Prostate gland (tissue), 2 donors: ENCODE measurements around the gene FBN3. TPM values are rescaled to one million over a fixed set of nuclear protein-coding genes. Genes with fewer than 3 reads are reported as not detected.

ENCODE experiments used
- DNase-seq: peaks from one replicate; pipeline ENCODE4 v3.0.0-alpha.2; 2019; ENCODE audit warnings: low spot score
- H3K27ac ChIP-seq, 2 donors: fragments of 200-600 bp; sonication (generic); 2 replicates each; pipeline ENCODE4 v1.5.1; 2017 to 2019
- H3K27me3 ChIP-seq: fragments of 200-600 bp; sonication (generic); replicated peaks from 2 replicates; pipeline ENCODE4 v1.5.1; 2019; ENCODE audit not compliant: insufficient read depth
- H3K36me3 ChIP-seq, 2 donors: fragments of 200-600 bp; sonication (generic); 1 replicate in 1 of 2; 2 replicates in 1 of 2; pipeline versions ENCODE4 v1.5.1 to v1.8.1; 2017 to 2019
- H3K4me1 ChIP-seq: fragments of 200-600 bp; sonication (generic); replicated peaks from 2 replicates; pipeline ENCODE4 v1.5.1; 2019
- H3K4me3 ChIP-seq, 2 donors: fragments of 200-600 bp; sonication (generic); 2 replicates each; pipeline ENCODE4 v1.5.1; 2017 to 2019
- H3K9me3 ChIP-seq: fragments of 200-600 bp; sonication (generic); 2 replicates; pipeline ENCODE4 v1.5.1; 2017
- POLR2A ChIP-seq: fragments of 450-650 bp; IDR thresholded peaks from one replicate; pipeline ENCODE4 v1.6.1; 2016; ENCODE audit warnings: antibody characterized with exemption, mild to moderate bottlenecking
- POLR2AphosphoS5 ChIP-seq: sonication (generic); formaldehyde crosslinking; IDR thresholded peaks from one replicate; pipeline ENCODE4 v1.6.1; 2017; ENCODE audit warnings: antibody characterized with exemption
- WGBS: methylation state at CpG from one replicate; pipeline ENCODE4 v1.1.5; 2018; 5-methylcytosine and 5-hydroxymethylcytosine counted together
- intact Hi-C: fragments of 100-400 bp; cut with DNase I; formaldehyde crosslinking; loops from one replicate; pipeline ENCODE4 v1.14.2; 2022
- total RNA-seq, 2 donors: library from RNA; depleted of rRNA; stranded (reverse); fragments of >200 nt; gene quantifications; one replicate each; pipeline ENCODE4 v1.1.0, GENCODE V29; 2016
- TF ChIP-seq, protein P1 (sequence below), 4 experiments: fragments of 200-600 bp in 2 of 4; fragments of 450-650 bp in 2 of 4; sonication (generic) in 2 of 4; IDR thresholded peaks; 1 replicate in 3 of 4; 2 replicates in 1 of 4; pipeline ENCODE4 v1.5.1; 2016 to 2019; ENCODE audit warnings: antibody characterized with exemption in 4 of 4, mild to moderate bottlenecking in 2 of 4, moderate library complexity in 2 of 4

The FBN3 gene
- total RNA-seq, 2 donors from 2014 or later = 3.1 to 5.2 TPM

DNA sequence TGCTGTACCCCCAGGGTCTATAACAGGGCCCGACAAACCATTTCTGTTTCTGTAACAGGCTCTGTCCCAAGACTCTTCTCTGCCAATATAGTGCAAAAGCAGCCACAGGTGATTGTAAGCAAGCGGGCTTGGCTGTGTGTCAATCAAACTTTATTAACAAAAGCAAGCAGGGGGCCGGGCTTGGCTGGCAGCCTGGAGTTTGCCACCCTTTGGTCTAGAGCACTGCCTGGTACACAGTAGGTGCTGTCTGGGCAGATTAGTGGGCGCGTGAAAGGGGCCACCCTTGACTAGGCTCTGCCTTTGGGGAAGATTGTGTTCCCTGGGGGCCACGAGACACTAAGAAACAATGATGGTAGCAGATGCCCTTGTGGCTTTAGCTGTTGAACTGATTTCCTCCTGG lies 69.4 kb downstream of the FBN3 start:
- intact Hi-C loops = no loop called here
- Histone ChIP-seq H3K4me3 (no peak overlapping the region), H3K36me3 (no peaks in the 10 kb centered on the region), H3K9me3 (no peaks in the 10 kb centered on the region), H3K4me1 (no peaks in the 10 kb centered on the region), H3K27me3 (no peaks in the 10 kb centered on the region), H3K27ac (no peak overlapping the region)
- DNase-seq = no peak
- WGBS = 97% methylated on average over 6 of the region's 6 CpGs
- TF ChIP-seq POLR2A (no peak), POLR2AphosphoS5 (no peak)
- TF ChIP-seq, protein P1, sequence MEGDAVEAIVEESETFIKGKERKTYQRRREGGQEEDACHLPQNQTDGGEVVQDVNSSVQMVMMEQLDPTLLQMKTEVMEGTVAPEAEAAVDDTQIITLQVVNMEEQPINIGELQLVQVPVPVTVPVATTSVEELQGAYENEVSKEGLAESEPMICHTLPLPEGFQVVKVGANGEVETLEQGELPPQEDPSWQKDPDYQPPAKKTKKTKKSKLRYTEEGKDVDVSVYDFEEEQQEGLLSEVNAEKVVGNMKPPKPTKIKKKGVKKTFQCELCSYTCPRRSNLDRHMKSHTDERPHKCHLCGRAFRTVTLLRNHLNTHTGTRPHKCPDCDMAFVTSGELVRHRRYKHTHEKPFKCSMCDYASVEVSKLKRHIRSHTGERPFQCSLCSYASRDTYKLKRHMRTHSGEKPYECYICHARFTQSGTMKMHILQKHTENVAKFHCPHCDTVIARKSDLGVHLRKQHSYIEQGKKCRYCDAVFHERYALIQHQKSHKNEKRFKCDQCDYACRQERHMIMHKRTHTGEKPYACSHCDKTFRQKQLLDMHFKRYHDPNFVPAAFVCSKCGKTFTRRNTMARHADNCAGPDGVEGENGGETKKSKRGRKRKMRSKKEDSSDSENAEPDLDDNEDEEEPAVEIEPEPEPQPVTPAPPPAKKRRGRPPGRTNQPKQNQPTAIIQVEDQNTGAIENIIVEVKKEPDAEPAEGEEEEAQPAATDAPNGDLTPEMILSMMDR (IDR thresholded peaks at IDR 0.05) = no peak

DNA sequence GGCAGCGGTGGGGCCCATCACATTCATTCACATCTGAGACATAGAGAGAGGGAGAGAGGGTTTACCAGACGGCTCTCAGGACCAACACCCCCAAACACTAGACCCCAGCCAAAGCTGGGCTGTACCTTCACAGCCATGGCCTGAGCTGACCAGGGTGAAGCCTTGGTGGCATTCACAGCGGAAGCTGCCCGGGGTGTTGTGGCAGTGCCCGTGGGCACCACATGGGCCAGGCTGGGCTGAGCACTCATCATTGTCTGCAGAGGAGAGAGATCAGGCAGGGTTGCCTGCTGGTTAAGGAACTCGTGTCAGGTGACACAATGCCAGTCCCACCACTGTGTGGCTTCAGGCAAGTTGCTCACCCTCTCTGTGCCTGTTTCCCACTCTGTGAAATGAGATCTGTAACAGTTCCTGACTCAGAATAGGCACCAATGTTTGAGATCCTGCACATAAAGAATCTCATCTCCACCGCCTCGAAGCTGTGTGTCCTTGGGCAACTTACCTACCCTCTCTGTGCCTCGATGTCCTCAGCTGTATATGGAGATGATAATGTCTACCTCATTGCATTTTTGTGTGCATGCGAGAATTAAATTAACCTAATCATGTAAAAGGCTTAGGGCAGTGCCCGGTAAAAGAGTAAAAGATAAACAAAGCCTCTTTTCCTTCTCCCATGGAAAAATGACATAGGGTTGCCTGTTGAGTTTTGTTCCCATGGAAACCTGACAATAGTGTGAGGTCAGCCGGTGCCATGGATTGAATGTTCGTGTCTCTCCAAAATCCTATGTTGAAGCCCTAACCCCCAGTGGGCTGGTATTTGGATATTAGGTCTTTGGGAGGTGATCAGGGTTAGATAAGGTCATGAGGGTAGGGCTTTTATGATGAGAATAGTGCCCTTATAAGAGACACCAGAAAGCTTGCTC lies 74.0 kb downstream of the FBN3 start:
- TF ChIP-seq POLR2A = no peak
- TF ChIP-seq, protein P1 (IDR thresholded peaks at IDR 0.05) = no peak
- no peak for TF ChIP-seq POLR2AphosphoS5
- 86% methylated on average over 13 of the region's 13 CpGs for WGBS
- H3K4me3 ChIP-seq = no peak overlapping the region
- H3K36me3 ChIP-seq = no peaks in the 10 kb centered on the region
- intact Hi-C loops = no loop called here
- no peak overlapping the region for H3K27ac ChIP-seq
- no peaks in the 10 kb centered on the region for H3K9me3 ChIP-seq
- DNase-seq = no peak
- no peaks in the 10 kb centered on the region for H3K27me3 ChIP-seq
- no peaks in the 10 kb centered on the region for H3K4me1 ChIP-seq

DNA sequence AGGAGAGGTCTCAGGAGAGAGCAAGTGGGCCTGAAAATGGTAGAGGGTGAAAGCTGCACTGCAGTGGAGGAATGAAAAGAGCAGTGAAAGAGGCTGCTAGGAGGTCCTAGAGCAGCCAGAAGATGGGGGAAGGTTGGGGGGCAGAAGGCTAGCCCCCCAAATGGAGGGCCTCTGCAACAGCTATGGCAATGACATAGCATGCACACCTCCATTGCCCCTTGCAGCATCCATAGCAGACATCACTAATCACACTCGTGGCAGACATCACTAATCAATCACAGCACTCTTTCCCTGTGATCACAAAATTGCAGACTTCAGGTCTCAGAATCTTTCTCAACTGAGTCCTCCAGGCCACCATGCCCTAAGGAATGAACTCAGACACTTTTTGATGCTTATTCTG lies 74.9 kb downstream of the FBN3 start:
- intact Hi-C loops = no loop called here
- Histone ChIP-seq H3K9me3 (no peaks in the 10 kb centered on the region), H3K27me3 (no peaks in the 10 kb centered on the region), H3K36me3 (no peaks in the 10 kb centered on the region), H3K27ac (no peak overlapping the region), H3K4me3 (no peak overlapping the region), H3K4me1 (no peaks in the 10 kb centered on the region)
- no peak for TF ChIP-seq POLR2AphosphoS5
- TF ChIP-seq, protein P1 (IDR thresholded peaks at IDR 0.05) = no peak
- TF ChIP-seq POLR2A = no peak
- WGBS = 82% methylated on average over 1 of the region's 1 CpG
- no peak for DNase-seq

DNA sequence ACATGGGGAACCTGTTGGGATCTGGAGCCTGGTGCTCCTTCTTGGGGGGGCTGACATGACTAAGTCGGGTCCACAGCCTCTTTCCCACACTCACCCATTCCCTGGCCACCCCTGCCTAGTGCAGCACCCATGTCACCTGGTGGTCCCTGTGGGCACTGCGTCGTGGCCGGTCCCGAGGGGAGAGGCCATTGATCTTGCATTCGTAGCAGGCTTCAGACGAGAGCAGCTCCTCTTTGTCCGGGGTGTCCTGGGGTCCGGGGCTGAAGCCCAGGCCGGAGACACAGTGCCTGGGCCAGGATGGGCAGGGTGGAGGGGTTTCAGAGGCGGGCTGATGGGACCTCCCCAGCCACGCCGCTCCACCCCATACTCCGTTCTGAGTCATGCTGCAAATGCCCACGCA lies 77.5 kb downstream of the FBN3 start:
- DNase-seq = no peak
- WGBS = 93% methylated on average over 15 of the region's 15 CpGs
- no peaks in the 10 kb centered on the region for H3K36me3 ChIP-seq
- H3K27me3 ChIP-seq = no peaks in the 10 kb centered on the region
- H3K27ac ChIP-seq = no peak overlapping the region
- no peaks in the 10 kb centered on the region for H3K4me1 ChIP-seq
- TF ChIP-seq POLR2A (no peak), POLR2AphosphoS5 (no peak)
- TF ChIP-seq, protein P1 (IDR thresholded peaks at IDR 0.05) = no peak
- no peak overlapping the region for H3K4me3 ChIP-seq
- no peaks in the 10 kb centered on the region for H3K9me3 ChIP-seq
- intact Hi-C loops = no loop called here
